Activated T-cell treated with anti-CD3 and anti-CD28 coated beads, Interleukin-2, amount 50 U/mL, for 1 hour (primary cell): ENCODE results near the gene SLC22A7.
"Not testable (repeated sequence)": the region's sequence is repeated elsewhere in the genome, so short reads cannot be mapped to it uniquely, and the experiment has no call there.

Source experiments
- DNase-seq: peaks from one replicate; pipeline ENCODE4 v3.0.0-alpha.2; 2020

Gene SLC22A7

GRCh38 chr6:43346243-43346642, 48.2 kb downstream of the SLC22A7 start:
- not testable (repeated sequence) for DNase-seq

- no peak for DNase-seq
Observed at GRCh38 chr6:43347021-43347420, 49.0 kb downstream of the SLC22A7 start.

GRCh38 chr6:43347444-43347843, 49.4 kb downstream of the SLC22A7 start:
- no peak for DNase-seq

- not testable (repeated sequence) for DNase-seq
Observed at GRCh38 chr6:43351951-43352350, 53.9 kb downstream of the SLC22A7 start.
